HepG2 (cell line): Measurements from ENCODE around the gene ACSS1. TPM values are rescaled to one million over a fixed set of nuclear protein-coding genes. Genes with fewer than 3 reads are reported as not detected.
A peak's percentile ranks its signal among the peaks of the same experiment; 100 is the strongest.

Experiments used
- BRCA1 ChIP-seq: sonication (generic); formaldehyde crosslinking; IDR thresholded peaks from 2 replicates; pipeline ENCODE4 v1.4.0; 2020; ENCODE audit warnings: missing genetic modification reagents
- GABPB1 ChIP-seq: IDR thresholded peaks from 2 replicates; pipeline ENCODE4 v1.6.1; 2016; ENCODE audit warnings: mild to moderate bottlenecking, missing genetic modification reagents, moderate library complexity, missing compliant biosample characterization
- HNRNPK ChIP-seq: fragments of 200-400 bp; formaldehyde crosslinking; IDR thresholded peaks from 2 replicates; pipeline ENCODE4 v1.6.1; 2018; ENCODE audit warnings: low read length, low read depth, moderate library complexity, mild to moderate bottlenecking; ENCODE audit not compliant: poor library complexity, severe bottlenecking
- MAZ ChIP-seq, 2 experiments: sonication (generic) in 1 of 2; formaldehyde crosslinking in 1 of 2; IDR thresholded peaks; 2 replicates each; pipeline versions ENCODE4 v1.5.0 to v1.6.1; 2012 to 2020; ENCODE audit warnings: low read depth in 2 of 2, mild to moderate bottlenecking in 2 of 2, borderline replicate concordance in 1 of 2, improper control_type of control experiment in 1 of 2, low read length in 1 of 2, missing genetic modification reagents in 1 of 2, moderate library complexity in 1 of 2
- MEIS1 ChIP-seq: sonication (generic); formaldehyde crosslinking; IDR thresholded peaks from 2 replicates; pipeline ENCODE4 v1.9.0; 2021; ENCODE audit warnings: mild to moderate bottlenecking, missing genetic modification reagents, moderate library complexity, borderline replicate concordance
- NFYB ChIP-seq: sonication (generic); formaldehyde crosslinking; IDR thresholded peaks from 2 replicates; pipeline ENCODE4 v1.4.0; 2020; ENCODE audit warnings: missing genetic modification reagents
- NR2F6 ChIP-seq, 2 experiments: IDR thresholded peaks; 2 replicates each; pipeline ENCODE4 v1.6.1; 2016; ENCODE audit warnings: antibody characterized with exemption in 1 of 2, mild to moderate bottlenecking in 1 of 2
- RAD21 ChIP-seq: fragments of 450-650 bp; formaldehyde crosslinking; IDR thresholded peaks from 2 replicates; pipeline ENCODE4 v1.5.0; 2020; ENCODE audit warnings: mild to moderate bottlenecking
- ZFX ChIP-seq: sonication (generic); formaldehyde crosslinking; IDR thresholded peaks from 2 replicates; pipeline ENCODE4 v1.4.0; 2020; ENCODE audit warnings: mild to moderate bottlenecking, low read depth, missing genetic modification reagents, moderate library complexity
- ZNF274 ChIP-seq: sonication (generic); formaldehyde crosslinking; IDR thresholded peaks from 2 replicates; pipeline ENCODE4 v1.5.1; 2020; ENCODE audit warnings: mild to moderate bottlenecking, missing genetic modification reagents
- polyA plus RNA-seq, 8 experiments: library from polyadenylated mRNA; depleted of rRNA in 3 of 8; stranded (reverse) in 7 of 8; unstranded in 1 of 8; fragments of >200 nt; fragmentation: Illumina TruSeq in 4 of 8; extraction: Trizol in 4 of 8; gene quantifications; 2 replicates each; pipeline versions ENCODE4 v1.2.1 to v1.2.3, GENCODE V29; 2011 to 2016; ENCODE audit warnings: low read depth in 4 of 8, missing spikeins in 1 of 8, mixed read lengths in 1 of 8; ENCODE audit not compliant: insufficient read depth in 1 of 8
- total RNA-seq, 5 experiments: library from RNA; depleted of rRNA; stranded (reverse); fragments of >200 nt; fragmentation: Illumina TruSeq; extraction: Trizol; gene quantifications; 2 replicates each; pipeline ENCODE4 v1.2.3, GENCODE V29; 2016; ENCODE audit warnings: low read depth in 1 of 5
- TF ChIP-seq, protein P1 (sequence below): sonication (generic); formaldehyde crosslinking; IDR thresholded peaks from 2 replicates; pipeline ENCODE4 v1.8.0; 2022; ENCODE audit warnings: mild to moderate bottlenecking, missing genetic modification reagents, moderate library complexity
- TF ChIP-seq, protein P2 (sequence below): sonication (generic); formaldehyde crosslinking; IDR thresholded peaks from 2 replicates; pipeline ENCODE4 v1.4.0; 2020; ENCODE audit warnings: missing genetic modification reagents, mild to moderate bottlenecking, borderline replicate concordance
- TF ChIP-seq, protein P3 (sequence below), 2 experiments: IDR thresholded peaks; 2 replicates each; pipeline ENCODE4 v1.6.1; 2011 to 2012; ENCODE audit warnings: low read length in 2 of 2, borderline replicate concordance in 1 of 2, low read depth in 1 of 2, mild to moderate bottlenecking in 1 of 2, moderate library complexity in 1 of 2
- TF ChIP-seq, protein P4 (sequence below): sonication (generic); formaldehyde crosslinking; IDR thresholded peaks from 2 replicates; pipeline ENCODE4 v1.5.0; 2020; ENCODE audit warnings: mild to moderate bottlenecking, missing genetic modification reagents

The ACSS1 gene
- total and polyA plus RNA-seq, 2 of the 13 experiments (the other 11 are each of a cell fraction or from before 2014, with no cell fraction given) = 15.2 to 41.6 TPM

DNA sequence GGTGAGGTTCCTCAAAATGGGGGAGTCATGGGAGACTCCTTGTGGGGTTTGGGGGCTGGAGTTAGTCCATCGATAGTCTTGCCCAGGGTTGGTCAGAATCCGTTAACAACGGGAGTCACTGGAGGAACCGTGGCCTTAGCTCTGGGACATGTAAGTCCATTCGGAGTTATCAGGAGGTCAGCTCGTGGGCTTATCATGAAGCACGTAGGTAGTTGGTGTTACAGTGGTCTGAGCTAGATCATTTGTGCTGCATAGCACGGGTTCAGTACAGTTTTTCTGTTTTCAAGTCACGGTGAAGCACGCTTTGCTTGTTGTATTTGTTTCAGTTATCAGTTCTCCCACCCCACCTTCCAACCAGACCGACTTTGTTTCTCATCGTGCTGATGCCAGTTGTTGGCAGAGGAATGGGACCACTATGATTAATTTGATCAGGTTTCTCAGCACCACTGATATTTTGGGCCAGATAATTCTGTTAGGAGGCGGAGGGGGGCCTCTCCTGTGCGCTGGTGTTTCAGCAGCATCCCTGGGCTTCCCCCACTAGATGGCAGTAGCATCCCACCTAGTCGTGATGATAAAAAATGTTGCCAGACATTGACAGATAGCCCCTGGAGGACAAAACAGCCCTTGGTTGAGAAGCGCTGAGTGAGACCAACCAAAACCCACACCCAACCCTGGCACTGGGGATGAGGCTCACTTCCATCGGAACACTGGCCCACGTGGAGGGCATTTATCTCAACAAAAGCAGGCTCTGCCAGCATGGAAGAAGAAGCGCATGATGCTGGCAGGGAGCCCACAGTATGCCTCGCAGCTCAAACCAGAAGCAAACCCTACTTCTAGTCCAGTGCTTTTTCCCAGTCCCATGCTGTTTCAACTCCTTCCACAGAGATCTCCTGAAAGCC, 63.2 kb downstream of the ACSS1 start (continued):
- TF ChIP-seq, protein P1, sequence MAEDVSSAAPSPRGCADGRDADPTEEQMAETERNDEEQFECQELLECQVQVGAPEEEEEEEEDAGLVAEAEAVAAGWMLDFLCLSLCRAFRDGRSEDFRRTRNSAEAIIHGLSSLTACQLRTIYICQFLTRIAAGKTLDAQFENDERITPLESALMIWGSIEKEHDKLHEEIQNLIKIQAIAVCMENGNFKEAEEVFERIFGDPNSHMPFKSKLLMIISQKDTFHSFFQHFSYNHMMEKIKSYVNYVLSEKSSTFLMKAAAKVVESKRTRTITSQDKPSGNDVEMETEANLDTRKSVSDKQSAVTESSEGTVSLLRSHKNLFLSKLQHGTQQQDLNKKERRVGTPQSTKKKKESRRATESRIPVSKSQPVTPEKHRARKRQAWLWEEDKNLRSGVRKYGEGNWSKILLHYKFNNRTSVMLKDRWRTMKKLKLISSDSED (CRISPR knock-in tag) = no peak
- TF ChIP-seq MEIS1 (CRISPR knock-in tag) = peak; percentile 87; the same call in 1 of the 2 replicates
- TF ChIP-seq BRCA1 (CRISPR knock-in tag) = peak; percentile 60; the same call in 1 of the 2 replicates
- no peak for TF ChIP-seq NR2F6 (IDR thresholded peaks at IDR 0.05)
- peak; percentile 44; the same call in 1 of the 2 replicates for TF ChIP-seq NR2F6 (CRISPR knock-in tag; IDR thresholded peaks at IDR 0.05)
- peak; percentile 43; the same call in 1 of the 2 replicates for TF ChIP-seq ZFX
- TF ChIP-seq, protein P2, sequence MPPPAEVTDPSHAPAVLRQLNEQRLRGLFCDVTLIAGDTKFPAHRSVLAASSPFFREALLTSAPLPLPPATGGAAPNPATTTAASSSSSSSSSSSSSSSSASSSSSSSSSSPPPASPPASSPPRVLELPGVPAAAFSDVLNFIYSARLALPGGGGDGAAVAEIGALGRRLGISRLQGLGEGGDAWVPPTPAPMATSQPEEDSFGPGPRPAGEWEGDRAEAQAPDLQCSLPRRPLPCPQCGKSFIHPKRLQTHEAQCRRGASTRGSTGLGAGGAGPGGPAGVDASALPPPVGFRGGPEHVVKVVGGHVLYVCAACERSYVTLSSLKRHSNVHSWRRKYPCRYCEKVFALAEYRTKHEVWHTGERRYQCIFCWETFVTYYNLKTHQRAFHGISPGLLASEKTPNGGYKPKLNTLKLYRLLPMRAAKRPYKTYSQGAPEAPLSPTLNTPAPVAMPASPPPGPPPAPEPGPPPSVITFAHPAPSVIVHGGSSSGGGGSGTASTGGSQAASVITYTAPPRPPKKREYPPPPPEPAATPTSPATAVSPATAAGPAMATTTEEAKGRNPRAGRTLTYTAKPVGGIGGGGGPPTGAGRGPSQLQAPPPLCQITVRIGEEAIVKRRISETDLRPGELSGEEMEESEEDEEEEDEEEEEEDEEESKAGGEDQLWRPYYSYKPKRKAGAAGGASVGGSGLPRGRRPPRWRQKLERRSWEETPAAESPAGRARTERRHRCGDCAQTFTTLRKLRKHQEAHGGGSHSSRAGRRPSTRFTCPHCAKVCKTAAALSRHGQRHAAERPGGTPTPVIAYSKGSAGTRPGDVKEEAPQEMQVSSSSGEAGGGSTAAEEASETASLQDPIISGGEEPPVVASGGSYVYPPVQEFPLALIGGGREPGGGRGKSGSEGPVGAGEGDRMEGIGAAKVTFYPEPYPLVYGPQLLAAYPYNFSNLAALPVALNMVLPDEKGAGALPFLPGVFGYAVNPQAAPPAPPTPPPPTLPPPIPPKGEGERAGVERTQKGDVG (CRISPR knock-in tag) = 0 out of 2 replicates have a peak, but pooled peaks have one; percentile 35
- TF ChIP-seq, protein P3, sequence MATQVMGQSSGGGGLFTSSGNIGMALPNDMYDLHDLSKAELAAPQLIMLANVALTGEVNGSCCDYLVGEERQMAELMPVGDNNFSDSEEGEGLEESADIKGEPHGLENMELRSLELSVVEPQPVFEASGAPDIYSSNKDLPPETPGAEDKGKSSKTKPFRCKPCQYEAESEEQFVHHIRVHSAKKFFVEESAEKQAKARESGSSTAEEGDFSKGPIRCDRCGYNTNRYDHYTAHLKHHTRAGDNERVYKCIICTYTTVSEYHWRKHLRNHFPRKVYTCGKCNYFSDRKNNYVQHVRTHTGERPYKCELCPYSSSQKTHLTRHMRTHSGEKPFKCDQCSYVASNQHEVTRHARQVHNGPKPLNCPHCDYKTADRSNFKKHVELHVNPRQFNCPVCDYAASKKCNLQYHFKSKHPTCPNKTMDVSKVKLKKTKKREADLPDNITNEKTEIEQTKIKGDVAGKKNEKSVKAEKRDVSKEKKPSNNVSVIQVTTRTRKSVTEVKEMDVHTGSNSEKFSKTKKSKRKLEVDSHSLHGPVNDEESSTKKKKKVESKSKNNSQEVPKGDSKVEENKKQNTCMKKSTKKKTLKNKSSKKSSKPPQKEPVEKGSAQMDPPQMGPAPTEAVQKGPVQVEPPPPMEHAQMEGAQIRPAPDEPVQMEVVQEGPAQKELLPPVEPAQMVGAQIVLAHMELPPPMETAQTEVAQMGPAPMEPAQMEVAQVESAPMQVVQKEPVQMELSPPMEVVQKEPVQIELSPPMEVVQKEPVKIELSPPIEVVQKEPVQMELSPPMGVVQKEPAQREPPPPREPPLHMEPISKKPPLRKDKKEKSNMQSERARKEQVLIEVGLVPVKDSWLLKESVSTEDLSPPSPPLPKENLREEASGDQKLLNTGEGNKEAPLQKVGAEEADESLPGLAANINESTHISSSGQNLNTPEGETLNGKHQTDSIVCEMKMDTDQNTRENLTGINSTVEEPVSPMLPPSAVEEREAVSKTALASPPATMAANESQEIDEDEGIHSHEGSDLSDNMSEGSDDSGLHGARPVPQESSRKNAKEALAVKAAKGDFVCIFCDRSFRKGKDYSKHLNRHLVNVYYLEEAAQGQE (IDR thresholded peaks at IDR 0.05; ENCODE audit: borderline replicate concordance in 1 of 2, low read depth in 1 of 2, low read length in 2 of 2) = 0 out of 4 replicates have a peak, but pooled peaks of 1 of the 2 experiments have one; percentile 12
- TF ChIP-seq GABPB1 = no peak; the same call in 1 of the 2 replicates
- TF ChIP-seq, protein P4, sequence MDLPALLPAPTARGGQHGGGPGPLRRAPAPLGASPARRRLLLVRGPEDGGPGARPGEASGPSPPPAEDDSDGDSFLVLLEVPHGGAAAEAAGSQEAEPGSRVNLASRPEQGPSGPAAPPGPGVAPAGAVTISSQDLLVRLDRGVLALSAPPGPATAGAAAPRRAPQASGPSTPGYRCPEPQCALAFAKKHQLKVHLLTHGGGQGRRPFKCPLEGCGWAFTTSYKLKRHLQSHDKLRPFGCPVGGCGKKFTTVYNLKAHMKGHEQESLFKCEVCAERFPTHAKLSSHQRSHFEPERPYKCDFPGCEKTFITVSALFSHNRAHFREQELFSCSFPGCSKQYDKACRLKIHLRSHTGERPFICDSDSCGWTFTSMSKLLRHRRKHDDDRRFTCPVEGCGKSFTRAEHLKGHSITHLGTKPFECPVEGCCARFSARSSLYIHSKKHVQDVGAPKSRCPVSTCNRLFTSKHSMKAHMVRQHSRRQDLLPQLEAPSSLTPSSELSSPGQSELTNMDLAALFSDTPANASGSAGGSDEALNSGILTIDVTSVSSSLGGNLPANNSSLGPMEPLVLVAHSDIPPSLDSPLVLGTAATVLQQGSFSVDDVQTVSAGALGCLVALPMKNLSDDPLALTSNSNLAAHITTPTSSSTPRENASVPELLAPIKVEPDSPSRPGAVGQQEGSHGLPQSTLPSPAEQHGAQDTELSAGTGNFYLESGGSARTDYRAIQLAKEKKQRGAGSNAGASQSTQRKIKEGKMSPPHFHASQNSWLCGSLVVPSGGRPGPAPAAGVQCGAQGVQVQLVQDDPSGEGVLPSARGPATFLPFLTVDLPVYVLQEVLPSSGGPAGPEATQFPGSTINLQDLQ = 0 out of 2 replicates have a peak, but pooled peaks have one; percentile 28
- TF ChIP-seq MAZ (IDR thresholded peaks at IDR 0.05; ENCODE audit: borderline replicate concordance, low read depth, low read length) = peak; percentile 59; the same call in 1 of the 2 replicates
- TF ChIP-seq MAZ (CRISPR knock-in tag; IDR thresholded peaks at IDR 0.05; ENCODE audit: low read depth) = 0 out of 2 replicates have a peak, but pooled peaks have one; percentile 45
- TF ChIP-seq HNRNPK = no peak
- TF ChIP-seq RAD21 (CRISPR knock-in tag) = peak; percentile 99
- 0 out of 2 replicates have a peak, but pooled peaks have one; percentile 13 for TF ChIP-seq NFYB (CRISPR knock-in tag)
- no peak; the same call in 1 of the 2 replicates for TF ChIP-seq ZNF274 (CRISPR knock-in tag)
